Stimulated activated naive CD8-positive, alpha-beta T cell treated with anti-CD3 and anti-CD28 coated beads, Interleukin-15, Interleukin-2, amounts not matched to agents 100 ng/mL and 50 ng/mL, for 24 hours (primary cell): ENCODE results near the gene ATP2B1.

Source experiments
- H3K27ac Mint-ChIP-seq: one replicate; pipeline ENCODE4 v1.8.0; 2021; ENCODE audit warnings: mild to moderate bottlenecking, mixed read lengths
- H3K27me3 Mint-ChIP-seq: one replicate; pipeline ENCODE4 v1.8.0; 2021; ENCODE audit warnings: mixed read lengths
- H3K36me3 Mint-ChIP-seq: one replicate; pipeline ENCODE4 v1.8.0; 2021; ENCODE audit warnings: low read depth, mixed read lengths
- H3K4me1 Mint-ChIP-seq: one replicate; pipeline ENCODE4 v1.8.0; 2021; ENCODE audit warnings: low read depth, mixed read lengths
- H3K4me3 Mint-ChIP-seq: one replicate; pipeline ENCODE4 v1.8.0; 2021; ENCODE audit warnings: mild to moderate bottlenecking, mixed read lengths
- H3K9me3 Mint-ChIP-seq: one replicate; pipeline ENCODE4 v1.8.0; 2021; ENCODE audit warnings: mixed read lengths

ATP2B1 gene

GRCh38 chr12:89576572-89577220 lies 131.9 kb downstream of the ATP2B1 start:
- Mint-ChIP-seq H3K4me3 (no peak overlapping the region), H3K9me3 (no peaks in the 10 kb centered on the region), H3K27ac (no peak overlapping the region), H3K27me3 (no peaks in the 10 kb centered on the region), H3K4me1 (no peaks in the 10 kb centered on the region), H3K36me3 (no peaks in the 10 kb centered on the region)

- H3K36me3 Mint-ChIP-seq = no peaks in the 10 kb centered on the region
- no peak overlapping the region for H3K4me3 Mint-ChIP-seq
- H3K27me3 Mint-ChIP-seq = no peaks in the 10 kb centered on the region
- H3K9me3 Mint-ChIP-seq = no peaks in the 10 kb centered on the region
- H3K4me1 Mint-ChIP-seq = no peaks in the 10 kb centered on the region
- H3K27ac Mint-ChIP-seq = no peak overlapping the region
Measured at GRCh38 chr12:89575374-89575773, 133.3 kb downstream of the ATP2B1 start.

- H3K4me1 Mint-ChIP-seq = no peaks in the 10 kb centered on the region
- no peak overlapping the region for H3K27ac Mint-ChIP-seq
- no peaks in the 10 kb centered on the region for H3K27me3 Mint-ChIP-seq
- no peaks in the 10 kb centered on the region for H3K9me3 Mint-ChIP-seq
- H3K36me3 Mint-ChIP-seq = no peaks in the 10 kb centered on the region
- H3K4me3 Mint-ChIP-seq = no peak overlapping the region
Measured at GRCh38 chr12:89574736-89575208, 133.9 kb downstream of the ATP2B1 start.

GRCh38 chr12:89573051-89573810 lies 135.4 kb downstream of the ATP2B1 start:
- Mint-ChIP-seq H3K27me3 (no peaks in the 10 kb centered on the region), H3K4me3 (no peak overlapping the region), H3K9me3 (no peaks in the 10 kb centered on the region)

GRCh38 chr12:89571491-89572195 lies 137.0 kb downstream of the ATP2B1 start:
- no peaks in the 10 kb centered on the region for H3K9me3 Mint-ChIP-seq
- H3K27ac Mint-ChIP-seq = no peak overlapping the region
- no peaks in the 10 kb centered on the region for H3K27me3 Mint-ChIP-seq
- peaks cover 5% of the 10 kb centered on the region for H3K4me1 Mint-ChIP-seq
- no peak overlapping the region for H3K4me3 Mint-ChIP-seq
- no peaks in the 10 kb centered on the region for H3K36me3 Mint-ChIP-seq

More at GRCh38 chr12:89573051-89573810, 135.4 kb downstream of the ATP2B1 start:
- no peaks in the 10 kb centered on the region for H3K4me1 Mint-ChIP-seq
- H3K36me3 Mint-ChIP-seq = no peaks in the 10 kb centered on the region
- H3K27ac Mint-ChIP-seq = no peak overlapping the region

- H3K4me3 Mint-ChIP-seq = no peak overlapping the region
Measured at GRCh38 chr12:89568484-89568883, 140.2 kb downstream of the ATP2B1 start.

GRCh38 chr12:89567691-89568239 lies 140.9 kb downstream of the ATP2B1 start:
- H3K27ac Mint-ChIP-seq = no peak overlapping the region
- no peaks in the 10 kb centered on the region for H3K9me3 Mint-ChIP-seq
- H3K27me3 Mint-ChIP-seq = no peaks in the 10 kb centered on the region
- H3K4me1 Mint-ChIP-seq = peaks cover 11% of the 10 kb centered on the region
- no peak overlapping the region for H3K4me3 Mint-ChIP-seq
- no peaks in the 10 kb centered on the region for H3K36me3 Mint-ChIP-seq

More at GRCh38 chr12:89568484-89568883, 140.2 kb downstream of the ATP2B1 start:
- Mint-ChIP-seq H3K36me3 (no peaks in the 10 kb centered on the region), H3K4me1 (peaks cover 11% of the 10 kb centered on the region), H3K9me3 (no peaks in the 10 kb centered on the region), H3K27ac (no peak overlapping the region), H3K27me3 (no peaks in the 10 kb centered on the region)

- Mint-ChIP-seq H3K9me3 (no peaks in the 10 kb centered on the region), H3K4me1 (peaks cover 11% of the 10 kb centered on the region), H3K4me3 (no peak overlapping the region), H3K36me3 (no peaks in the 10 kb centered on the region), H3K27ac (peak overlapping the region; percentile 11), H3K27me3 (no peaks in the 10 kb centered on the region)
Measured at GRCh38 chr12:89566615-89567014, 142.0 kb downstream of the ATP2B1 start.

GRCh38 chr12:89565002-89565401 lies 143.6 kb downstream of the ATP2B1 start:
- Mint-ChIP-seq H3K9me3 (no peaks in the 10 kb centered on the region), H3K4me1 (peaks cover 11% of the 10 kb centered on the region), H3K27ac (no peak overlapping the region), H3K36me3 (no peaks in the 10 kb centered on the region), H3K4me3 (no peak overlapping the region), H3K27me3 (no peaks in the 10 kb centered on the region)

- no peak overlapping the region for H3K4me3 Mint-ChIP-seq
- H3K27me3 Mint-ChIP-seq = no peaks in the 10 kb centered on the region
- no peaks in the 10 kb centered on the region for H3K36me3 Mint-ChIP-seq
- H3K27ac Mint-ChIP-seq = no peak overlapping the region
- H3K9me3 Mint-ChIP-seq = no peaks in the 10 kb centered on the region
- no peaks in the 10 kb centered on the region for H3K4me1 Mint-ChIP-seq
Measured at GRCh38 chr12:89559753-89560152, 148.9 kb downstream of the ATP2B1 start.

GRCh38 chr12:89556976-89557375 lies 151.7 kb downstream of the ATP2B1 start:
- Mint-ChIP-seq H3K4me3 (no peak overlapping the region), H3K36me3 (no peaks in the 10 kb centered on the region), H3K27me3 (no peaks in the 10 kb centered on the region), H3K4me1 (no peaks in the 10 kb centered on the region), H3K9me3 (peaks cover 5% of the 10 kb centered on the region), H3K27ac (no peak overlapping the region)

- H3K9me3 Mint-ChIP-seq = peaks cover 5% of the 10 kb centered on the region
- no peak overlapping the region for H3K27ac Mint-ChIP-seq
- H3K4me1 Mint-ChIP-seq = no peaks in the 10 kb centered on the region
- H3K4me3 Mint-ChIP-seq = no peak overlapping the region
- H3K27me3 Mint-ChIP-seq = no peaks in the 10 kb centered on the region
- H3K36me3 Mint-ChIP-seq = no peaks in the 10 kb centered on the region
Measured at GRCh38 chr12:89552376-89552775, 156.3 kb downstream of the ATP2B1 start.

- H3K9me3 Mint-ChIP-seq = peaks cover 5% of the 10 kb centered on the region
- no peaks in the 10 kb centered on the region for H3K27me3 Mint-ChIP-seq
- H3K36me3 Mint-ChIP-seq = no peaks in the 10 kb centered on the region
- H3K4me1 Mint-ChIP-seq = no peaks in the 10 kb centered on the region
- no peak overlapping the region for H3K27ac Mint-ChIP-seq
- no peak overlapping the region for H3K4me3 Mint-ChIP-seq
Measured at GRCh38 chr12:89551747-89552146, 156.9 kb downstream of the ATP2B1 start.

GRCh38 chr12:89547101-89547500 lies 161.5 kb downstream of the ATP2B1 start:
- Mint-ChIP-seq H3K36me3 (no peaks in the 10 kb centered on the region), H3K27ac (no peak overlapping the region), H3K4me3 (no peak overlapping the region), H3K9me3 (no peaks in the 10 kb centered on the region), H3K4me1 (peaks cover 9% of the 10 kb centered on the region), H3K27me3 (no peaks in the 10 kb centered on the region)

GRCh38 chr12:89546151-89546550 lies 162.5 kb downstream of the ATP2B1 start:
- no peak overlapping the region for H3K27ac Mint-ChIP-seq
- no peaks in the 10 kb centered on the region for H3K27me3 Mint-ChIP-seq
- no peaks in the 10 kb centered on the region for H3K9me3 Mint-ChIP-seq
- no peak overlapping the region for H3K4me3 Mint-ChIP-seq
- H3K4me1 Mint-ChIP-seq = peaks cover 9% of the 10 kb centered on the region
- H3K36me3 Mint-ChIP-seq = no peaks in the 10 kb centered on the region
